ENCODE data around the gene ASS1. TPM values are rescaled to one million over a fixed set of nuclear protein-coding genes. Genes with fewer than 3 reads are reported as not detected.

Gene ASS1
- total RNA-seq, 1 donor from 2014 or later, result 71.3 TPM

DNA sequence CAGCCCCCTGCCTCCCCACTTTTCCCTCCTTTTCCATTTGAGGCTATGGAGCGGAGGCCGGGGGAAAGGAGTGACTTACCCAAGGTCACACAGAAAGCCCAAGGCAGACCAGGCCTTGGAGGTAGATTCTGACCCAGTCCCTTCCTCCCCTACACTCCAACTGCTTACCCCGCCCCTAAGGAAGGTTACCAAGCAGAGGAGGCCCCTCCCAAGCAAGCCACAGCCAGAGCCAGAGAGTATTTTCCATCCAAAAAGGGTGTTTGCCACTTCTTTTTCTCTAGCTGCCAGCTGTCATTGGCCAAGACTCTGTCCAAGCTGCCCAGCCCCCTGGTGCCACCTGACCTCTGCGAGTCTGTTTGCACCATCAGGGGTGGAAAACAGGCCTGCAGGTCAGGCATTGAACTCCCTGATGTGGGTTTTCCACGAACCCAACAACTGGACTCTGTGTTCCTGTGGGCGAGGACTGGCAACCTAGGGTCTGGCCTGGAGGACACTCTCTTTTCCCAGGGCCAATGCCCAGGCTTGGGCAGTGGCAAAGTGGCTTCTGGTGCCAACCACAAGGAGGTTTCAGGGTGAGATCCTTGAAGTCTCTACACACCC lies 6.3 kb upstream of the ASS1 start:
- TF ChIP-seq, protein P1, sequence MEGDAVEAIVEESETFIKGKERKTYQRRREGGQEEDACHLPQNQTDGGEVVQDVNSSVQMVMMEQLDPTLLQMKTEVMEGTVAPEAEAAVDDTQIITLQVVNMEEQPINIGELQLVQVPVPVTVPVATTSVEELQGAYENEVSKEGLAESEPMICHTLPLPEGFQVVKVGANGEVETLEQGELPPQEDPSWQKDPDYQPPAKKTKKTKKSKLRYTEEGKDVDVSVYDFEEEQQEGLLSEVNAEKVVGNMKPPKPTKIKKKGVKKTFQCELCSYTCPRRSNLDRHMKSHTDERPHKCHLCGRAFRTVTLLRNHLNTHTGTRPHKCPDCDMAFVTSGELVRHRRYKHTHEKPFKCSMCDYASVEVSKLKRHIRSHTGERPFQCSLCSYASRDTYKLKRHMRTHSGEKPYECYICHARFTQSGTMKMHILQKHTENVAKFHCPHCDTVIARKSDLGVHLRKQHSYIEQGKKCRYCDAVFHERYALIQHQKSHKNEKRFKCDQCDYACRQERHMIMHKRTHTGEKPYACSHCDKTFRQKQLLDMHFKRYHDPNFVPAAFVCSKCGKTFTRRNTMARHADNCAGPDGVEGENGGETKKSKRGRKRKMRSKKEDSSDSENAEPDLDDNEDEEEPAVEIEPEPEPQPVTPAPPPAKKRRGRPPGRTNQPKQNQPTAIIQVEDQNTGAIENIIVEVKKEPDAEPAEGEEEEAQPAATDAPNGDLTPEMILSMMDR (IDR thresholded peaks at IDR 0.05; ENCODE audit: borderline replicate concordance), result no peak
- Histone ChIP-seq H3K36me3 (no peaks in the 10 kb centered on the region), H3K9me3 (replicated peaks) (peaks cover 21% of the 10 kb centered on the region), H3K27ac (replicated peaks) (no peak overlapping the region), H3K4me3 (no peak overlapping the region), H3K4me1 (peaks cover 4% of the 10 kb centered on the region), H3K27me3 (ENCODE audit: low read depth) (peaks cover 24% of the 10 kb centered on the region)
- DNase-seq, result no peak
- intact Hi-C loops (cut with micrococcal nuclease), result no loop called here

DNA sequence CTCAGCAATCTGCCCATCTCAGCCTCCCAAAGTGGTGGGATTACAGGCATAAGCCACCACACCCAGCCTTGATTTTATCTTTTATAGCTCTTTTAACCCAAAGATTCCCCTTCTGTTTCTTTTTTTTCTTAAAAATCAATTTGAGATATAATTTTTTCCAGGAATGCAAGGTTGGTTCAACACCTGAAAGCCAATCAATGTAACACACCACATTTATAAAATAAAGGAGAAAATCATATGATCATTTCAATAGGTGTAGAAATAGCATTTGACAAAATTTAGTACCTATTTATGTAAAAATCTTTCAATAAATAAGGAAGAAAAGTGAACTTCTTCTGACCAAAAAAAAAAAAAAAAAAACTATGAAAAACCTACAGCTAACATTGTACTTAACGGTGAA lies 3.7 kb upstream of the ASS1 start:
- H3K4me1 ChIP-seq, result peaks cover 22% of the 10 kb centered on the region
- TF ChIP-seq, protein P1 (IDR thresholded peaks at IDR 0.05; ENCODE audit: borderline replicate concordance), result no peak
- DNase-seq, result no peak
- H3K4me3 ChIP-seq, result no peak overlapping the region
- intact Hi-C loops (cut with micrococcal nuclease), result no loop called here
- no peaks in the 10 kb centered on the region for H3K36me3 ChIP-seq
- no peak overlapping the region for H3K27ac ChIP-seq (replicated peaks)
- H3K27me3 ChIP-seq (ENCODE audit: low read depth), result no peaks in the 10 kb centered on the region
- H3K9me3 ChIP-seq (replicated peaks), result peaks cover 21% of the 10 kb centered on the region

DNA sequence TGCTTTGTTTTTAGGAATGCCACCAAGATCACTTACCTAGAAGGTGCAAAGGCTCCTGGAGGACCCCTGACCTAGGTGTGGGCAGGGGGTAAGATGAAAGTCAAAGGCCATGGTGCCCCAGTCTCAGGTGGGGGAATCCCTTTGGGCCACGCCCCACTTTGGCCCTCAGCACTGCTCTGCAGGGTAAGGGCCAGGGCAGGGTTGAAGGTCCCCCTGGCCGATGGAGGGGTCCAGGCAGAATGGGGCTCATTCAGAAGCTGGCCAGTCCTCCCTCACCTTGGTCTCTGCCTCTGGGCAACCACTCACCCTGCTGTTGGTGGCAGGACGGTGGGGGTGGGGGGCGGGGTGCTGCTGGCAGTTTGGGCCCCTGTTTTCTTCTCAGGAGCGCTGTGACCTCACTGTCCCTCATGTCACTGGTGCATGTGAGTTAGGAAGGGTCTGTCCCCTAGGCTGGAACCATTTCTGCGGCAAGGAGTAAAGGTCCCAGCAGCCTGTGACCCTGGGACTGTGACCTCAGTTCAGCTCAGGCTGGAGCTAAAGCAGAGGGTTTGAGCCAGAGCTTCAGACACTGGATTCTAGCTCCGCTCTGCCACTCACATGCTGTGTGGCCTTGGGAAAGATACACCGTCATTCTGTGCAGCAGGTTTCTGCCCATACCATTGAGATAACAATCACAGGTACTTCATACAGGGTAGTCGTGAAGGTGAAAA lies 1.9 kb upstream of the ASS1 start:
- TF ChIP-seq, protein P1 (IDR thresholded peaks at IDR 0.05; ENCODE audit: borderline replicate concordance), result no peak
- H3K27me3 ChIP-seq (ENCODE audit: low read depth), result no peaks in the 10 kb centered on the region
- H3K27ac ChIP-seq (replicated peaks), result no peak overlapping the region
- peaks cover 21% of the 10 kb centered on the region for H3K9me3 ChIP-seq (replicated peaks)
- H3K4me3 ChIP-seq, result no peak overlapping the region
- no peaks in the 10 kb centered on the region for H3K36me3 ChIP-seq
- DNase-seq, result no peak
- H3K4me1 ChIP-seq, result peaks cover 41% of the 10 kb centered on the region
- intact Hi-C loops (cut with micrococcal nuclease), result no loop called here

DNA sequence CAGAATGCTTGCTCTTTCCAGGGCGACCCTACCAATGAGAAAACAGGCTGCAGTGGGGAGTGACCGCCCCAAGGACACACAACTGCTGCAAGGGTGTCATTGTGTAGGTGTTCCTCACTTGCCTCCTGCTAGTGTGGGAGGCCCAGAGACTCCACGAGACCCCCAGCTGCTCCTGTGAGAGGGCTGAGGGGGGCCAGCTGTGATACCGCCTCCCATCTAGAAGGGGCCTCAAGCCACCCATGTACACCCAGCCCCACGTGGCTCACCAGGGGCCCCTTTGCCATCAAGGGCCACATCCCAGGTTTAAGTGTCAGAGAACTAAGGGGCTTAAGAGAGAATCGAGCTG lies 1.3 kb upstream of the ASS1 start:
- Histone ChIP-seq H3K27ac (replicated peaks) (no peak overlapping the region), H3K27me3 (ENCODE audit: low read depth) (no peaks in the 10 kb centered on the region), H3K9me3 (replicated peaks) (peaks cover 21% of the 10 kb centered on the region), H3K4me1 (peaks cover 46% of the 10 kb centered on the region), H3K36me3 (no peaks in the 10 kb centered on the region), H3K4me3 (no peak overlapping the region)
- intact Hi-C loops (cut with micrococcal nuclease), result no loop called here
- DNase-seq, result no peak
- TF ChIP-seq, protein P1 (IDR thresholded peaks at IDR 0.05; ENCODE audit: borderline replicate concordance), result no peak

DNA sequence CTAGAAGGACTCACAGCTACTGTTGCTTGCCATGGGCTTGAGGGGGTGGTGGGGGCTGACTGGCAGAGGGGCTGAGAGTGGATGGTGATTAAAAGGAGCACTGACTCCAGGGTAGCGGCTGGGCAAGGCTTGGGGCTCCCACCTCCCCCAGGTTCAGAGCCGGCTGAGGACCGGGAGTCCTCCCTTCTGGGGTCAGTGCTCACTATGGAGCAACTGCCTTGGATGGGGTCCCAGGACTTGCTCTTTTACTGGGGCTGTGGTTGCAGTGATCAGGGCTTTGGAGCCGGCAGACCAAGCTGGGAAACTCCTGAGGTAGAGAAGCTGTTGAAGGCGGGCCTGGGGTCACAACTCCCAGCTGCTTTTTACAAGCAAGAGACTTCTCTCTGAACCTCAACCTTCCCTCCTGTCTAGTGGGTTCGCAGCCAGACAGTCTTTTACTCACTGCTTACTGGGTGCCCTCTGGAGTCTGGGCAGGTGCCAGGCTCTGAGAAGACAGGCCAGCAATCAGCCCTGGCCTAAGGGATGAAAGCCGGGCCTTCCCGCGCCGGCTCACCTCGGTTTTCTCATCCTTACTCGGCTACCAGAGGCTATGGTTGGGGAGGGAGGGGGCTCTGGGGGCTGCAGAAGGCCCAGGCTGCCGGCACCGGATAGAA lies 795 bp upstream of the ASS1 start:
- Histone ChIP-seq H3K9me3 (replicated peaks) (peaks cover 21% of the 10 kb centered on the region), H3K27ac (replicated peaks) (peak overlapping the region; percentile 89), H3K4me1 (peaks cover 52% of the 10 kb centered on the region), H3K4me3 (peak overlapping the region; percentile 81), H3K27me3 (ENCODE audit: low read depth) (no peaks in the 10 kb centered on the region), H3K36me3 (no peaks in the 10 kb centered on the region)
- TF ChIP-seq, protein P1 (IDR thresholded peaks at IDR 0.05; ENCODE audit: borderline replicate concordance), result no peak
- no peak for DNase-seq
- intact Hi-C loops (cut with micrococcal nuclease), result no loop called here
